ENCODE data around the gene TTLL13. TPM values are rescaled to one million over a fixed set of nuclear protein-coding genes. Genes with fewer than 3 reads are reported as not detected.

Gene TTLL13
- total RNA-seq, 2 experiments from 2014 or later = 0.57 to 1.3 TPM

DNA sequence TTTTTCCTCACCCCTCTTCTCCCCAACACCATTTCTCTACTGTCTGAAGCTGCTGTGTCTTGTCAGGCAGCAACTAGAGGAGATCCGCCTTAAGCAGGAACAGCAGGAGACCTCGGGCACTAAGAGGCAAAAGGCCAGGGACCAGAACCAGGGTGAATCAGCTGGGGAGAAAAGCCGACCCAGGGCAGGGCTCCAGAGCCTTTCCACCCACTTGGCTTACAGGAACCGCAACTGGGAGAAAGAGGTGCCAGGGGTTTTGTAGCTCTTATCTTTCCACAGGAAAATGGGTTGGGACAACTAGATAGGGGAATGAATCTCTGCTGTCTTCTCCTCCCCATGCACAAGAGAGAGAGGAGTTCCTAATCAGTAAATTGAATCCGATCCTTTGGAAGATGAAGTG is 13.1 kb downstream of the TTLL13 start:
- Histone ChIP-seq H2AFZ (ENCODE audit: low read length) (no peak overlapping the region), H3K9me3 (ENCODE audit: low read length) (no peaks in the 10 kb centered on the region), H3K4me3 (ENCODE audit: low read depth, low read length, poor library complexity, severe bottlenecking) (no peak overlapping the region), H3K9me2 (ENCODE audit: insufficient read depth, low read length) (no peaks in the 10 kb centered on the region), H3K27ac (ENCODE audit: low read depth, low read length, poor library complexity, severe bottlenecking) (no peak overlapping the region), H3K79me2 (ENCODE audit: insufficient read depth, low read depth, low read length) (peaks cover 15% of the 10 kb centered on the region), H3K4me1 (ENCODE audit: insufficient read depth, low read length, poor library complexity, severe bottlenecking) (peaks cover 24% of the 10 kb centered on the region), H4K20me1 (ENCODE audit: insufficient read depth, low read length) (peaks cover 7% of the 10 kb centered on the region; the same call in 1 of the 2 replicates), H3K36me3 (ENCODE audit: insufficient read depth, low read length) (peaks cover 8% of the 10 kb centered on the region), H3K4me2 (ENCODE audit: low read length) (no peak overlapping the region)
- no peak for DNase-seq (ENCODE audit: low spot score)
- intact Hi-C loops (cut with micrococcal nuclease; ENCODE audit: unreplicated experiment) = no loop called here
- ChIA-PET CTCF (ENCODE audit: unreplicated experiment) (no interaction called here), POLR2A (interaction anchor here (0.6 to 1.3 kb wide), 2 partner anchors 14 to 28 kb away, joined by 5 to 9 read pairs; partner anchors contain the start of genes CIB1 and GDPGP1)
- BruUV-seq (replicated peaks) = no TSS peak
- no peak for TF ChIP-seq EZH2phosphoT487 (IDR thresholded peaks at IDR 0.05; ENCODE audit: borderline replicate concordance, low read depth, low read length)
- TF ChIP-seq, protein P1, sequence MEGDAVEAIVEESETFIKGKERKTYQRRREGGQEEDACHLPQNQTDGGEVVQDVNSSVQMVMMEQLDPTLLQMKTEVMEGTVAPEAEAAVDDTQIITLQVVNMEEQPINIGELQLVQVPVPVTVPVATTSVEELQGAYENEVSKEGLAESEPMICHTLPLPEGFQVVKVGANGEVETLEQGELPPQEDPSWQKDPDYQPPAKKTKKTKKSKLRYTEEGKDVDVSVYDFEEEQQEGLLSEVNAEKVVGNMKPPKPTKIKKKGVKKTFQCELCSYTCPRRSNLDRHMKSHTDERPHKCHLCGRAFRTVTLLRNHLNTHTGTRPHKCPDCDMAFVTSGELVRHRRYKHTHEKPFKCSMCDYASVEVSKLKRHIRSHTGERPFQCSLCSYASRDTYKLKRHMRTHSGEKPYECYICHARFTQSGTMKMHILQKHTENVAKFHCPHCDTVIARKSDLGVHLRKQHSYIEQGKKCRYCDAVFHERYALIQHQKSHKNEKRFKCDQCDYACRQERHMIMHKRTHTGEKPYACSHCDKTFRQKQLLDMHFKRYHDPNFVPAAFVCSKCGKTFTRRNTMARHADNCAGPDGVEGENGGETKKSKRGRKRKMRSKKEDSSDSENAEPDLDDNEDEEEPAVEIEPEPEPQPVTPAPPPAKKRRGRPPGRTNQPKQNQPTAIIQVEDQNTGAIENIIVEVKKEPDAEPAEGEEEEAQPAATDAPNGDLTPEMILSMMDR (conservative IDR thresholded peaks at IDR 0.05; ENCODE audit: low read length) = no peak

DNA sequence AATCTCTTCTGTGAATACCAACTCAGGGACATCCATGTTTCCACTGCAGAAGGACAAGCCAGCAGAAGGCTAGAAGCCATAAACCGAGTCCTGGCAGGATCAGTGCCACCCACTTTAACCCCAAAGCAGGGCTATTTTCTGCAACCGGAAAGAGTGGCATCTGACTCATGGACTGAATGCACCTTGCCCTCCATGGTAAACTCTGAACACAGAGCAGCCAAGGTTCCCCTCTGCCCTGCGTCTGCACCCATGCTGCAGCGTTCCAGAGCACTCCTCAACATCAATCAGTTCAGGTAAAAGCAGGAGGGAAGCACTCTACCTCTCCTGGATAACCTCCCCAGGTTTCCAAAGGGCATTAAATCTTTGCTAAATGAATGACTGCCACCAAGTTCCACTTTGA is 15.3 kb downstream of the TTLL13 start:
- Histone ChIP-seq H3K4me3 (ENCODE audit: low read depth, low read length, poor library complexity, severe bottlenecking) (peak overlapping the region; percentile 74), H3K4me1 (ENCODE audit: insufficient read depth, low read length, poor library complexity, severe bottlenecking) (peaks cover 39% of the 10 kb centered on the region), H3K36me3 (ENCODE audit: insufficient read depth, low read length) (peaks cover 24% of the 10 kb centered on the region), H3K4me2 (ENCODE audit: low read length) (peak overlapping the region; percentile 87), H3K79me2 (ENCODE audit: insufficient read depth, low read depth, low read length) (peaks cover 35% of the 10 kb centered on the region), H3K9me2 (ENCODE audit: insufficient read depth, low read length) (no peaks in the 10 kb centered on the region), H3K9me3 (ENCODE audit: low read length) (no peaks in the 10 kb centered on the region), H3K27ac (ENCODE audit: low read depth, low read length, poor library complexity, severe bottlenecking) (peak overlapping the region; percentile 81), H2AFZ (ENCODE audit: low read length) (peak overlapping the region; percentile 78), H4K20me1 (ENCODE audit: insufficient read depth, low read length) (peaks cover 7% of the 10 kb centered on the region; the same call in 1 of the 2 replicates)
- no TSS peak for BruUV-seq (replicated peaks)
- peak; percentile 11 for DNase-seq (ENCODE audit: low spot score)
- CTCF ChIA-PET (ENCODE audit: unreplicated experiment) = no interaction called here
- TF ChIP-seq EZH2phosphoT487 (IDR thresholded peaks at IDR 0.05; ENCODE audit: borderline replicate concordance, low read depth, low read length) = no peak
- TF ChIP-seq, protein P1 (conservative IDR thresholded peaks at IDR 0.05; ENCODE audit: low read length) = no peak
- intact Hi-C loops (cut with micrococcal nuclease; ENCODE audit: unreplicated experiment) = loop anchor here (1.0 to 5.0 kb wide), 3 partner anchors 30 to 668 kb away; partner anchors contain the start of genes GDPGP1 and HDDC3
- POLR2A ChIA-PET = no interaction called here

Data from OCI-LY7 (cell line).